GM12878 (cell line): ENCODE results near the gene LMNB1. TPM values are rescaled to one million over a fixed set of nuclear protein-coding genes. Genes with fewer than 3 reads are reported as not detected.

Experiments used
- ATAC-seq: fragments of 200-7000 bp; cut with Tn5 transposase; 3 replicates; pipeline ENCODE4 v1.9.1; 2020; ENCODE audit warnings: mild to moderate bottlenecking, moderate library complexity
- BruUV-seq: library from RNA; stranded (reverse); fragments of 400-500 nt; replicated peaks from 2 replicates; lab custom pipeline; 2021; lab: Mats Ljungman, UMichigan
- CTCF ChIA-PET: fragments of 300-600 bp; sonication (Branson Sonifier 250); formaldehyde crosslinking; extraction: SDS; loops from one replicate; lab custom pipeline; 2021; ENCODE audit warnings: inconsistent platforms; lab: Yijun Ruan, JAX
- POLR2A ChIA-PET: fragments of 350-600 bp; formaldehyde crosslinking; extraction: SDS; loops from one replicate; lab custom pipeline; 2021; ENCODE audit warnings: inconsistent platforms; lab: Charles Lee
- RAD21 ChIA-PET: fragments of 300-600 bp; sonication (Branson Sonifier 250); formaldehyde crosslinking; loops from one replicate; lab custom pipeline; 2023; ENCODE audit warnings: antibody characterized with exemption; ENCODE audit not compliant: unreplicated experiment; lab: Charles Lee
- SMC1A ChIA-PET: fragments of 300-600 bp; sonication (Branson Sonifier 250); formaldehyde crosslinking; loops from one replicate; lab custom pipeline; 2023; ENCODE audit not compliant: unreplicated experiment, uncharacterized antibody; lab: Charles Lee
- DNase-seq: peaks from one replicate; pipeline ENCODE4 v3.0.0-alpha.2; 2011; ENCODE audit warnings: low read depth, low spot score
- FAIRE-seq: peaks from 3 replicates; lab custom pipeline; 2011; peaks lifted over from hg19 to GRCh38; lab: Jason Lieb, UNC
- H2AFZ ChIP-seq: 2 replicates; pipeline ENCODE4 v1.6.0; 2011; ENCODE audit warnings: low read depth, low read length, control low read depth; ENCODE audit not compliant: control insufficient read depth
- H3K27ac ChIP-seq: 2 replicates; pipeline ENCODE4 v1.5.1; 2011; ENCODE audit warnings: control low read depth; ENCODE audit not compliant: control insufficient read depth, insufficient read depth
- H3K27me3 ChIP-seq, 2 experiments: replicated peaks in 1 of 2; 2 replicates each; pipeline versions ENCODE4 v1.6.0 to v1.6.1; 2011; ENCODE audit warnings: low read length in 1 of 2; ENCODE audit not compliant: control insufficient read depth in 2 of 2, insufficient read depth in 2 of 2
- H3K36me3 ChIP-seq, 2 experiments: 2 replicates each; pipeline ENCODE4 v1.5.1; 2011; ENCODE audit warnings: low read length in 1 of 2; ENCODE audit not compliant: control insufficient read depth in 2 of 2, insufficient read depth in 2 of 2
- H3K4me1 ChIP-seq: 2 replicates; pipeline ENCODE4 v1.6.1; 2011; ENCODE audit warnings: mild to moderate bottlenecking, low read length, moderate library complexity, mixed read lengths; ENCODE audit not compliant: control insufficient read depth, insufficient read depth
- H3K4me2 ChIP-seq: 2 replicates; pipeline ENCODE4 v1.6.0; 2011; ENCODE audit warnings: control low read depth; ENCODE audit not compliant: control insufficient read depth, insufficient read depth
- H3K4me3 ChIP-seq: fragments of 200-600 bp; sonication (generic); 2 replicates; pipeline ENCODE4 v1.5.1; 2016
- H3K79me2 ChIP-seq: 2 replicates; pipeline ENCODE4 v1.6.0; 2011; ENCODE audit warnings: low read length; ENCODE audit not compliant: control insufficient read depth, insufficient read depth
- H3K9ac ChIP-seq: 2 replicates; pipeline ENCODE4 v1.8.0; 2011; ENCODE audit warnings: low read length, control low read depth, mixed read lengths; ENCODE audit not compliant: control insufficient read depth, insufficient read depth
- H3K9me3 ChIP-seq: replicated peaks from 3 replicates; pipeline ENCODE4 v1.5.1; 2011; ENCODE audit warnings: mild to moderate bottlenecking, low read length; ENCODE audit not compliant: control insufficient read depth, insufficient read depth
- H4K20me1 ChIP-seq: 2 replicates; pipeline ENCODE4 v1.6.0; 2011; ENCODE audit not compliant: control insufficient read depth, insufficient read depth
- ATF2 ChIP-seq: IDR thresholded peaks from 2 replicates; pipeline ENCODE4 v1.6.1; 2012; ENCODE audit warnings: low read length, inconsistent platforms
- CBX5 ChIP-seq: sonication (generic); IDR thresholded peaks from 2 replicates; pipeline ENCODE4 v1.6.1; 2016; ENCODE audit warnings: low read depth, moderate library complexity, mild to moderate bottlenecking, inconsistent platforms
- E2F8 ChIP-seq: fragments of 450-650 bp; IDR thresholded peaks from 2 replicates; pipeline ENCODE4 v1.6.1; 2018; ENCODE audit warnings: mild to moderate bottlenecking, low read depth, moderate library complexity; ENCODE audit not compliant: partially characterized antibody
- HDAC6 ChIP-seq: fragments of 200-600 bp; sonication (generic); IDR thresholded peaks from one replicate; pipeline ENCODE4 v1.8.0; 2017; ENCODE audit warnings: antibody characterized with exemption; ENCODE audit not compliant: unreplicated experiment
- MYB ChIP-seq: fragments of 150-350 bp; IDR thresholded peaks from 2 replicates; pipeline ENCODE4 v1.6.1; 2014; ENCODE audit warnings: mild to moderate bottlenecking, low read depth, low read length, borderline replicate concordance
- MYC ChIP-seq: IDR thresholded peaks from 2 replicates; pipeline ENCODE4 v1.6.1; 2011; ENCODE audit warnings: mild to moderate bottlenecking, low read length, moderate library complexity, inconsistent platforms; ENCODE audit not compliant: insufficient read depth, insufficient replicate concordance, insufficient read length, severe bottlenecking
- NFIC ChIP-seq: IDR thresholded peaks from 2 replicates; pipeline ENCODE4 v1.6.1; 2012; ENCODE audit warnings: low read depth, mild to moderate bottlenecking, inconsistent platforms, low read length, moderate library complexity
- NFYB ChIP-seq: IDR thresholded peaks from 2 replicates; pipeline ENCODE4 v1.6.1; 2011; ENCODE audit warnings: low read depth, mild to moderate bottlenecking, low read length, improper control_type of control experiment, moderate library complexity; ENCODE audit not compliant: insufficient read depth
- PML ChIP-seq: IDR thresholded peaks from 2 replicates; pipeline ENCODE4 v1.6.1; 2012; ENCODE audit warnings: low read length, inconsistent platforms
- RFX5 ChIP-seq: IDR thresholded peaks from 2 replicates; pipeline ENCODE4 v1.6.1; 2011; ENCODE audit warnings: low read depth, low read length, improper control_type of control experiment
- SMAD1 ChIP-seq: fragments of 450-650 bp; IDR thresholded peaks from 2 replicates; pipeline ENCODE4 v1.6.1; 2018; ENCODE audit warnings: mild to moderate bottlenecking, low read depth; ENCODE audit not compliant: partially characterized antibody
- SMAD5 ChIP-seq: IDR thresholded peaks from 2 replicates; pipeline ENCODE4 v1.6.1; 2016; ENCODE audit warnings: antibody characterized with exemption, low read depth
- SMARCA5 ChIP-seq: fragments of 450-650 bp; IDR thresholded peaks from 2 replicates; pipeline ENCODE4 v1.6.1; 2017; ENCODE audit warnings: mild to moderate bottlenecking
- SMC3 ChIP-seq: IDR thresholded peaks from 2 replicates; pipeline ENCODE4 v1.6.1; 2011; ENCODE audit warnings: low read length, improper control_type of control experiment, borderline replicate concordance
- SREBF2 ChIP-seq: IDR thresholded peaks from 2 replicates; pipeline ENCODE4 v1.6.1; 2012; ENCODE audit warnings: mild to moderate bottlenecking, low read length
- STAT1 ChIP-seq: fragments of 450-650 bp; conservative IDR thresholded peaks from 2 replicates; pipeline ENCODE4 v1.6.1; 2014; ENCODE audit warnings: antibody characterized with exemption, mild to moderate bottlenecking
- ZBED1 ChIP-seq: IDR thresholded peaks from 2 replicates; pipeline ENCODE4 v1.6.1; 2016; ENCODE audit warnings: borderline replicate concordance
- ZBTB4 ChIP-seq: fragments of 450-650 bp; formaldehyde crosslinking; IDR thresholded peaks from 2 replicates; pipeline ENCODE4 v1.4.0; 2022; ENCODE audit warnings: mild to moderate bottlenecking, moderate library complexity
- ZNF207 ChIP-seq: fragments of 450-650 bp; IDR thresholded peaks from 2 replicates; pipeline ENCODE4 v1.6.1; 2014; ENCODE audit warnings: antibody characterized with exemption, mild to moderate bottlenecking, borderline replicate concordance
- WGBS: methylation state at CpG from one replicate; pipeline ENCODE4 v1.1.6; 2016; ENCODE audit warnings: low lambda C conversion rate; ENCODE audit not compliant: insufficient replicate concordance, insufficient coverage; ENCODE audit errors: missing lambda C conversion rate; 5-methylcytosine and 5-hydroxymethylcytosine counted together
- in situ Hi-C: fragments of 300-500 bp; cut with MboI; formaldehyde crosslinking; loops from 9 replicates; pipeline ENCODE4 v1.14.3; 2018; ENCODE audit warnings: mixed read lengths
- intact Hi-C: fragments of 100-400 bp; cut with micrococcal nuclease; formaldehyde crosslinking; loops from one replicate; pipeline ENCODE4 v1.14.2; 2022; ENCODE audit not compliant: unreplicated experiment
- polyA plus RNA-seq, 11 experiments: library from polyadenylated mRNA; depleted of rRNA in 4 of 11; unstranded in 6 of 11; stranded (reverse) in 5 of 11; fragments of >200 nt; fragmentation: Nextera tagmentation in 4 of 11; fragmentation: Illumina TruSeq in 1 of 11; extraction: Ambion mirVana in 4 of 11; extraction: Trizol in 1 of 11; gene quantifications; 1 replicate in 1 of 11; 2 replicates in 10 of 11; pipeline versions ENCODE4 v1.2.1 to v1.2.3, GENCODE V29; 2011 to 2016; ENCODE audit warnings: inconsistent platforms in 2 of 11, missing spikeins in 2 of 11, low read depth in 1 of 11
- total RNA-seq, 4 experiments: library from RNA; depleted of rRNA in 3 of 4; stranded (reverse); fragments of >200 nt in 3 of 4; fragmentation: Illumina TruSeq in 1 of 4; extraction: Trizol in 1 of 4; gene quantifications; 2 replicates each; pipeline versions ENCODE4 v1.2.1 to v1.2.3, GENCODE V29; 2013 to 2021

LMNB1 gene
- total and polyA plus RNA-seq, 10 of the 15 experiments (the other 5 are each of a cell fraction or from before 2014, with no cell fraction given): 7.0 to 185 (median 86.4) TPM

GRCh38 chr5:126754609-126755008 lies 22.3 kb upstream of the LMNB1 start:
- no peaks in the 10 kb centered on the region for H3K9me3 ChIP-seq
- no peak overlapping the region for H3K4me2 ChIP-seq
- POLR2A ChIA-PET: interaction anchor here (0.6 to 10.8 kb wide), 3 partner anchors 14 to 23 kb away, joined by 3 to 140 read pairs (median 11); partner anchors contain the start of gene LMNB1
- no peaks in the 10 kb centered on the region for H3K36me3 ChIP-seq
- ATAC-seq: no peak
- no peak for DNase-seq
- no peaks in the 10 kb centered on the region for H3K27me3 ChIP-seq
- no peak overlapping the region for H3K27ac ChIP-seq
- RAD21 ChIA-PET: interaction anchor here (0.6 to 1.2 kb wide), 2 partner anchors 23 to 24 kb away, joined by 4 to 5 read pairs; no protein-coding TSS in a partner anchor
- no peak for FAIRE-seq
- 85% methylated on average over 4 of the region's 4 CpGs for WGBS
- no peaks in the 10 kb centered on the region for H3K79me2 ChIP-seq
- peaks cover 22% of the 10 kb centered on the region for H3K4me1 ChIP-seq
- H3K9ac ChIP-seq: no peak overlapping the region
- intact Hi-C loops (no loop called here), in situ Hi-C loops (loop anchor here (25.0 kb wide), 2 partner anchors 1333 to 1817 kb away; partner anchors contain the start of gene SLC12A2)
- no peaks in the 10 kb centered on the region for H4K20me1 ChIP-seq
- H2AFZ ChIP-seq: no peak overlapping the region
- TF ChIP-seq MYC (no peak), MYB (no peak), SMC3 (no peak), SREBF2 (no peak), SMARCA5 (no peak), NFYB (no peak), SMAD5 (no peak), ATF2 (no peak), NFIC (no peak), RFX5 (no peak), ZNF207 (no peak), ZBED1 (no peak), E2F8 (no peak), PML (no peak), HDAC6 (no peak), SMAD1 (no peak), STAT1 (no peak), CBX5 (no peak), ZBTB4 (CRISPR knock-in tag) (no peak)
- H3K4me3 ChIP-seq: no peak overlapping the region
- CTCF ChIA-PET: interaction anchor here (2.1 to 16.4 kb wide), 2 partner anchors 23 to 79 kb away, joined by 5 to 136 read pairs; partner anchors contain the start of gene LMNB1
- no TSS peak for BruUV-seq
- SMC1A ChIA-PET: interaction anchor here (1.4 to 9.5 kb wide), 2 partner anchors 23 to 67 kb away, joined by 3 to 119 read pairs; partner anchors contain the start of gene LMNB1
